AG10803 (cell line): ENCODE measurements around the gene PBX2.

Source experiments
- DNase-seq: peaks from one replicate; pipeline ENCODE4 v3.0.0; 2010; ENCODE audit warnings: low read depth
- H3K4me3 ChIP-seq: 2 replicates; pipeline ENCODE4 v1.5.1; 2011; ENCODE audit warnings: mild to moderate bottlenecking, low read length, control low read depth
- TF ChIP-seq, protein P1 (sequence below): conservative IDR thresholded peaks from 2 replicates; pipeline ENCODE4 v1.5.1; 2011; ENCODE audit warnings: mild to moderate bottlenecking, low read length, control low read depth, inconsistent platforms

The PBX2 gene

DNA sequence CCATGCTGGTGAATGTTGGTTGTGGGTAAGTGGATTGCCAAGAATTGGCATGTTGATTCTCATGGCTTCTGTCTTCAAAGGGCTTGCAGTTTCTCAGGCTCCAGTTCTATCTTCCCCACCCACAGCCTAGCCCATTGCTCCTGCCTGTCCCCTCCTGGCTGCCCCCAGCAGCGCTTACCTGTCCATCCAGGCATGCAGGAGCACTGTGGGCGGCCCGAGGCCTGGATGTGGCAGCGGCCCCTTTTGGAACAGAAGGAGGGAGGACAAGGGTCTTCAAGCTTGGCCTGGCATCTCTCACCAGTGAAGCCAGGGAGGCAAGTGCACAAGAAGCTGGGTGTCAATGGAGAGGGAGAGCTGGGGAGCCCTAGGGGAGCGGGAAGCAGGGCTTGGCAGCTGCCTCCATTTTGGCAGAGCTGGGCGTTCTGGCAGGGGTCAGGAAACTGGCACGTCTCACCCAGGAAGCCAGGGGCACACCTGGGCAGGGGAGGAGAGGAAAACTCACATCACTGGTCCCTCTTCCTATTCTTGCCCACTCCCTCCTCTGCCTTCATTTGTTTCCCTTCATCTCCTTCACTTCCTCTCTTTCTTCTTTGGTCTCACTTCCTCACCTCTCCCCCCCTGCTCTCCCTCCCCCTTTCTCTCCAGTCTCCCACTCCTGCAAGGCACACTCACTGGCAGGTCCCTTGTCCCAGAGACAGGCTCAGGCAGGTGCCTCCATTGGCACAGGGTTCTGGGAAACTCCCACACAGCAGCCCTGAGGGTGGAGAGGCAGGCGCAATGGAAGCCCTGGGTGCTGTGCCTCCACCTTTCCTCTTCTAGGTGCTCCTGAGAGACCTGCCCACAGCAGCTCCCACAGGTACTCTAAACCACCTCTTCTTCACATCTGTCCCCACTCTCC lies 32.6 kb upstream of the PBX2 start:
- DNase-seq, result no peak
- TF ChIP-seq, protein P1, sequence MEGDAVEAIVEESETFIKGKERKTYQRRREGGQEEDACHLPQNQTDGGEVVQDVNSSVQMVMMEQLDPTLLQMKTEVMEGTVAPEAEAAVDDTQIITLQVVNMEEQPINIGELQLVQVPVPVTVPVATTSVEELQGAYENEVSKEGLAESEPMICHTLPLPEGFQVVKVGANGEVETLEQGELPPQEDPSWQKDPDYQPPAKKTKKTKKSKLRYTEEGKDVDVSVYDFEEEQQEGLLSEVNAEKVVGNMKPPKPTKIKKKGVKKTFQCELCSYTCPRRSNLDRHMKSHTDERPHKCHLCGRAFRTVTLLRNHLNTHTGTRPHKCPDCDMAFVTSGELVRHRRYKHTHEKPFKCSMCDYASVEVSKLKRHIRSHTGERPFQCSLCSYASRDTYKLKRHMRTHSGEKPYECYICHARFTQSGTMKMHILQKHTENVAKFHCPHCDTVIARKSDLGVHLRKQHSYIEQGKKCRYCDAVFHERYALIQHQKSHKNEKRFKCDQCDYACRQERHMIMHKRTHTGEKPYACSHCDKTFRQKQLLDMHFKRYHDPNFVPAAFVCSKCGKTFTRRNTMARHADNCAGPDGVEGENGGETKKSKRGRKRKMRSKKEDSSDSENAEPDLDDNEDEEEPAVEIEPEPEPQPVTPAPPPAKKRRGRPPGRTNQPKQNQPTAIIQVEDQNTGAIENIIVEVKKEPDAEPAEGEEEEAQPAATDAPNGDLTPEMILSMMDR, result no peak
- H3K4me3 ChIP-seq, result no peak overlapping the region

DNA sequence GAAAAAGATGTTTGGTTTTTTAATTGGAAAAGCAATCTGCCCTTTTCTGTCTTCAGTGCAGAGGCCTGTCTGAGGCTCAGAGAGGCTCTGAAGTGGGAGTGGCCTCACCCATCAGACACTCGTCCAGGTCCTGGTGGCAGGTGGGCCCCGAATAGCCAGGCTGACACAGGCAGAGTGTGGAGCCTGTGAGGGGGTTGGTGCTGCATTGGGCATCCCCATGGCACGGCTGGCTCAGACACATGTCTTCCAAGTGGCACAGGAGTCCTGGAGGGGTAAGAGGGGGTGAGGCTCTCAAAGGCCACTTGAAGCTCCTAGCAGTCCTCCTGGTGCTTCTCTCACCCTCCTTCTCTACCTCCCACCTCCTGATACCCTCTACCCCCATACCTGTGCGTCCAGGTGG lies 30.0 kb upstream of the PBX2 start:
- TF ChIP-seq, protein P1, result no peak
- no peak for DNase-seq
- no peak overlapping the region for H3K4me3 ChIP-seq

DNA sequence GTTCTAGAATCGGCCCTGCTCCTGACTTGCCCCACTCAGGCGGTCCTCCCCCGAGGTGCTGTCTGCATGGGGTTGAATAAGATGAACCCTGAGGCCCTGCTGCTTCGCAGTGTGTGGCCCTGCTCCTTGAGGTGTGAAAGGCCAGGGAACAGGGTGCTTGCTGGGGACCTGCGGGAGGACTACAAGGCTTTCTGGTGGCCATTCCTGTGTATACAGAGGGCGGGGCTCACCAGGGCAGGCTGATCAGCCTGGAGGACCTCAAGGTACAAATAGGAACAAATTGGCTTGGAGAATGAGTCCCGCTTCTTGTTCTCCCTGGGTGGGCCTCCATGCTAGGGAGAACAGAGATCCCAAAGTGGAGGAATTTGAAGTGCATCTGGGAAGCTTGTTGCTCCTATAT lies 28.2 kb upstream of the PBX2 start:
- TF ChIP-seq, protein P1, result no peak
- DNase-seq, result no peak
- no peak overlapping the region for H3K4me3 ChIP-seq

DNA sequence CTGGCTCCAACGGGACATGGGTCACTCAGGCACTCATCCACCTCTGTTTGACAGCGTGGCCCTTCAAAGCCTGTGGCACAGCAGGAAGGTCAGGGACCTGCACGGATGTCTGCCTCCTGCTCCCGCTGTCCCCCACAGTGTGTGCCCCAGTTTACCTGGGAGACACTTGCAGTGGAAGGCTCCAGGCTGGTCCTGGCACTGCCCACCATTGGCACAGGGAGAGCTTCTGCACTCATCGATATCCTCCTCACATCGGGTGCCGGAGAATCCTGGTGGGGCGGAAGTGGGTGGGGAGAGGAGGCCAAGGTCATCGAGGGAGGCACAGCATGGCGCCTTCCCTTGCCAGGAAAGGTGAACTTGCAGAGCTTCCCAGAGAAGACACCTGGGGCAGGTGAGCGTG lies 27.0 kb upstream of the PBX2 start:
- TF ChIP-seq, protein P1, result no peak
- no peak overlapping the region for H3K4me3 ChIP-seq
- DNase-seq, result no peak

DNA sequence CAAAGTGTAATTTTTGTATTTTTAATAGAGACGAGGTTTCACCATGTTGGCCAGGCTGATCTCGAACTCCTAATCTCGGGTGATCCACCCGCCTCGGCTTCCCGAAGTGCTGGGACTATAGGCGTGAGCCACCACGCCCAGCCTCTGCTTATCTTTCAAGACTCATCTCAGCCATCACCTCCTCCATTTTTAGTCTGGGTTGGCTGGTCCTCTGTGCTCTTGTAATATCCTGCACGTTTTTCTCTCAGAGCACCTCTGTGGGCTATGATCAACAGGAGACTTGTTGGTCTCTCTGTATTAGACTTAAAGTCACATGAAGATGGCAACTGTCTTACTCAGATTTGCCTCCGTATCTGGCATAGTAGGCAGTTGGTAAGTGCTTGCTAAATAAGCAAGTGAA lies 26.3 kb upstream of the PBX2 start:
- no peak for DNase-seq
- TF ChIP-seq, protein P1, result no peak
- H3K4me3 ChIP-seq, result no peak overlapping the region

DNA sequence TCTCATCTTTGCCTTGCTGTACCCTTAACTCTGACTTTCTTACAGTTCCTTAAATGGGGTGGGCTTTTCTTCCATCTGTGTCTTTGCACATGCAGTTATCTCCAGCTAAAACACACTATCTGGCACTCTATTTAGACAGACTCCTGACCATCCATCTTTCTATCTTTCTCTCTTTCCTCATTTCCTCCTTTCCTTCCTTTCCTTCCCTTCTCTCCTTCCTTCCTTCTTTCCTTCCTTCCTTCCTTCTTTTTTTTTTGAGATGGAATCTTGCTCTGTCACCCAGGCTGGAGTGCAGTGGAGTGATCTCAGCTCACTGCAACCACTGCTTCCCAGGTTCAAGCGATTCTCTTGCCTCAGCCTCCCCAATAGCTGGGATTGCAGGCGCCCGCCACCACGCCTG lies 25.6 kb upstream of the PBX2 start:
- TF ChIP-seq, protein P1, result no peak
- no peak for DNase-seq

DNA sequence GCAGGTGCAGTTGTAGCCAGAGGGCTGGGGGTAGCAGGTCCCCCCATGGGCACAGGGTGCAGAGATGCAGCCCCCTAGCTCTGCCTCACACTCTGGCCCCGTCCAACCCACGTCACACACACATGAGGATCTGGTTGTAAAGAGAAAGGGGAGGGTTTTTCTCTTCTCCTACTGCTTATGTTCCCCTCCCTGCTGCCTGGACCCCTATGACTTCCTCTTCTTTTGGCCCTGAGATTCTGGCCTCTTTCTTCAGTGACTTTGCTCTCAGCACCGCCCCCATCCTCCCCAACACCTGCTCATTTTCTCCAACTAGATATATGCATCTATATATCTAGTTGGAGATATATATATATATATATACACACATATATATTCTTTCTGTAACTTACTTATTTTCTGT lies 24.1 kb upstream of the PBX2 start:
- no peak overlapping the region for H3K4me3 ChIP-seq
- TF ChIP-seq, protein P1, result no peak
- DNase-seq, result no peak

More for the DNA sequence above, 25.6 kb upstream of the PBX2 start:
- no peak overlapping the region for H3K4me3 ChIP-seq
